Activated CD8-positive, alpha-beta memory T cell treated with anti-CD3 and anti-CD28 coated beads, Interleukin-2, amount 50 U/mL, for 1 hour (primary cell): ENCODE data around the gene ITGB5.

Experiments
- DNase-seq: peaks from one replicate; pipeline ENCODE4 v3.0.0-alpha.2; 2020; ENCODE audit errors: extremely low read depth

Gene ITGB5

GRCh38 chr3:124896824-124897526 lies 9.8 kb upstream of the ITGB5 start:
- DNase-seq, result no peak

GRCh38 chr3:124895756-124896155 lies 8.6 kb upstream of the ITGB5 start:
- no peak for DNase-seq

- DNase-seq, result no peak
Observed at GRCh38 chr3:124893526-124893925, 6.4 kb upstream of the ITGB5 start.

- no peak for DNase-seq
Observed at GRCh38 chr3:124890573-124891190, 3.5 kb upstream of the ITGB5 start.

GRCh38 chr3:124888482-124889441 lies 1.6 kb upstream of the ITGB5 start:
- no peak for DNase-seq

- DNase-seq, result no peak
Observed at GRCh38 chr3:124887932-124888298, 750 bp upstream of the ITGB5 start.

- DNase-seq, result no peak
Observed at GRCh38 chr3:124886168-124887056, 753 bp downstream of the ITGB5 start.

- no peak for DNase-seq
Observed at GRCh38 chr3:124885466-124886167, 1.5 kb downstream of the ITGB5 start.

GRCh38 chr3:124884474-124885101 lies 2.6 kb downstream of the ITGB5 start:
- no peak for DNase-seq

GRCh38 chr3:124883766-124884473 lies 3.2 kb downstream of the ITGB5 start:
- no peak for DNase-seq

GRCh38 chr3:124882816-124883747 lies 4.1 kb downstream of the ITGB5 start:
- DNase-seq, result no peak

GRCh38 chr3:124881976-124882697 lies 5.0 kb downstream of the ITGB5 start:
- DNase-seq, result no peak

GRCh38 chr3:124879337-124879680 lies 7.9 kb downstream of the ITGB5 start:
- no peak for DNase-seq

- no peak for DNase-seq
Observed at GRCh38 chr3:124878561-124879336, 8.4 kb downstream of the ITGB5 start.

GRCh38 chr3:124877674-124878073 lies 9.5 kb downstream of the ITGB5 start:
- DNase-seq, result no peak

- no peak for DNase-seq
Observed at GRCh38 chr3:124876401-124876878, 10.7 kb downstream of the ITGB5 start.

- no peak for DNase-seq
Observed at GRCh38 chr3:124873226-124873625, 13.9 kb downstream of the ITGB5 start.
